ENCODE data around the gene NANOG.
"Not testable (repeated sequence)": the region's sequence is repeated elsewhere in the genome, so short reads cannot be mapped to it uniquely, and the experiment has no call there.

Gene NANOG

GRCh38 chr12:7806863-7807487 is 17.8 kb downstream of the NANOG start:
- DNase-seq = peak; percentile 43 to 76

- DNase-seq = not testable (repeated sequence)
Measured at GRCh38 chr12:7825754-7826153, 36.6 kb downstream of the NANOG start.

GRCh38 chr12:7829737-7830136 is 40.5 kb downstream of the NANOG start:
- not testable (repeated sequence) for DNase-seq

- DNase-seq = peak in 1 of 2 experiments; percentile 71
Measured at GRCh38 chr12:7832059-7832696, 43.0 kb downstream of the NANOG start.

GRCh38 chr12:7833201-7833600 is 44.0 kb downstream of the NANOG start:
- DNase-seq = not testable (repeated sequence)

- DNase-seq = no peak
Measured at GRCh38 chr12:7833831-7834230, 44.6 kb downstream of the NANOG start.

- DNase-seq = no peak
Measured at GRCh38 chr12:7834701-7835100, 45.5 kb downstream of the NANOG start.

GRCh38 chr12:7835116-7835515 is 45.9 kb downstream of the NANOG start:
- DNase-seq = no peak

GRCh38 chr12:7835766-7836165 is 46.6 kb downstream of the NANOG start:
- no peak for DNase-seq

- DNase-seq = no peak
Measured at GRCh38 chr12:7837366-7837765, 48.2 kb downstream of the NANOG start.

GRCh38 chr12:7839226-7839625 is 50.0 kb downstream of the NANOG start:
- DNase-seq = not testable (repeated sequence)

GRCh38 chr12:7839848-7840247 is 50.6 kb downstream of the NANOG start:
- DNase-seq = not testable (repeated sequence)

GRCh38 chr12:7842444-7842843 is 53.2 kb downstream of the NANOG start:
- DNase-seq = not testable (repeated sequence)

GRCh38 chr12:7843149-7843548 is 53.9 kb downstream of the NANOG start:
- DNase-seq = not testable (repeated sequence)

- not testable (repeated sequence) for DNase-seq
Measured at GRCh38 chr12:7843583-7843982, 54.4 kb downstream of the NANOG start.

- DNase-seq = no peak
Measured at GRCh38 chr12:7844116-7844515, 54.9 kb downstream of the NANOG start.

GRCh38 chr12:7847226-7848097 is 58.3 kb downstream of the NANOG start:
- not testable (repeated sequence) for DNase-seq

GRCh38 chr12:7848098-7848422 is 58.9 kb downstream of the NANOG start:
- not testable (repeated sequence) for DNase-seq
